Stomach (tissue), 9 donors: ENCODE measurements around the gene RENBP. TPM values are rescaled to one million over a fixed set of nuclear protein-coding genes. Genes with fewer than 3 reads are reported as not detected.
A peak's percentile ranks its signal among the peaks of the same experiment; 100 is the strongest.

Source experiments
- DNase-seq, 2 donors: peaks; one replicate each; pipeline versions ENCODE4 v3.0.0 to v3.0.0-alpha.2; 2013 to 2019
- H3K27ac ChIP-seq, 5 donors: fragments of 200-600 bp in 4 of 5; sonication (generic) in 4 of 5; one replicate each; pipeline ENCODE4 v1.5.1; 2013 to 2019; ENCODE audit warnings: mild to moderate bottlenecking in 1 of 5, moderate library complexity in 1 of 5
- H3K27me3 ChIP-seq, 3 donors: fragments of 200-600 bp; sonication (generic); one replicate each; pipeline ENCODE4 v1.5.1; 2017 to 2019; ENCODE audit warnings: mixed run types in 1 of 3
- H3K36me3 ChIP-seq, 4 donors: fragments of 200-600 bp; sonication (generic); 1 replicate in 3 of 4; 2 replicates in 1 of 4; pipeline ENCODE4 v1.5.1; 2016 to 2019
- H3K4me1 ChIP-seq, 4 donors: fragments of 200-600 bp; sonication (generic); one replicate each; pipeline ENCODE4 v1.5.1; 2016 to 2019
- H3K4me3 ChIP-seq, 4 donors: fragments of 200-600 bp; sonication (generic) in 3 of 4; one replicate each; pipeline ENCODE4 v1.5.1; 2016 to 2019; ENCODE audit warnings: mild to moderate bottlenecking in 1 of 4
- H3K9me3 ChIP-seq, 4 donors: fragments of 200-600 bp; sonication (generic); one replicate each; pipeline ENCODE4 v1.5.1; 2016 to 2019
- EP300 ChIP-seq: sonication (generic); formaldehyde crosslinking; IDR thresholded peaks from one replicate; pipeline ENCODE4 v1.6.1; 2017; ENCODE audit warnings: antibody characterized with exemption
- POLR2A ChIP-seq, 4 donors: fragments of 450-650 bp; IDR thresholded peaks; one replicate each; pipeline ENCODE4 v1.6.1; 2016; ENCODE audit warnings: antibody characterized with exemption in 4 of 4, control low read depth in 2 of 4, mild to moderate bottlenecking in 1 of 4, moderate library complexity in 1 of 4
- POLR2AphosphoS5 ChIP-seq, 3 donors: sonication (generic); formaldehyde crosslinking; IDR thresholded peaks; one replicate each; pipeline ENCODE4 v1.6.1; 2016; ENCODE audit warnings: antibody characterized with exemption in 3 of 3
- WGBS, 5 donors: extraction: QIAGEN DNeasy Blood & Tissue Kit in 3 of 5; methylation state at CpG; one replicate each; pipeline versions ENCODE4 v1.1.5 to v1.1.7; 2013 to 2018; 5-methylcytosine and 5-hydroxymethylcytosine counted together
- intact Hi-C: fragments of 100-400 bp; cut with DNase I; formaldehyde crosslinking; loops from one replicate; pipeline ENCODE4 v1.15.1; 2023; ENCODE audit warnings: low total_unique reads
- polyA plus RNA-seq, 3 donors: library from polyadenylated mRNA; stranded (reverse); fragments of 200-250 nt; gene quantifications; one replicate each; pipeline ENCODE4 v1.2.3, GENCODE V29; 2013
- total RNA-seq, 5 donors: library from RNA; depleted of rRNA; stranded (reverse); fragments of >200 nt; gene quantifications; one replicate each; pipeline versions ENCODE4 v1.1.0 to v1.2.3, GENCODE V29; 2014 to 2016
- TF ChIP-seq, protein P1 (sequence below), 7 experiments: fragments of 450-650 bp in 4 of 7; fragments of 200-600 bp in 3 of 7; sonication (generic) in 3 of 7; IDR thresholded peaks; one replicate each; pipeline ENCODE4 v1.5.1; 2016 to 2019; ENCODE audit warnings: antibody characterized with exemption in 7 of 7, control low read depth in 2 of 7, mild to moderate bottlenecking in 1 of 7
- donor health status: healthy with polysubstance abuse.
- donor health status: Bipolar disorder and iron deficiency.
- donor health status: healthy.

The RENBP gene
- total and polyA plus RNA-seq, 8 donors, result 2.3 to 12.7 (median 8.1) TPM; not detected in 3

DNA sequence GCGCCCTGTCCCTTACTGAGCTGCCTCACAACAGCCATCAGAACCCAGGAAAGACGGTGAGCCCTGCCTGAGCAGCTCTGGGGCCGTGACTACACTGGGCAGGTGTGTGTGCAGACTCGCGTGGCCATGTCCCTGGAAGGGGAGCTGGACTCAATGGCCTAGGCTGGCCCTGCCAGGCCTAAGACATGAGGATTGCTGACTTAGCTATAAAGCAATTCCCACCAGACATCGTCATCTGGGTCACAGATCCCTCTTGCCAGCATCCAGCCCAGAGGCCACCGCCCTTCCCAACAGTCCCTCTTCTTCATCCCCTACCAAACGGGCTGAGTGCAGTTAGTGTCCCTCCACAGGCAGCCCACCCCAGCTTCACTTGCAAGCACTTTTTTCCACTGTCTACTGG lies 13.3 kb downstream of the RENBP start:
- Histone ChIP-seq H3K4me3 (no peak overlapping the region), H3K4me1 (peaks cover 7 to 68% (median 51%) of the 10 kb centered on the region in 4 donors), H3K36me3 (peaks cover 4 to 36% (median 29%) of the 10 kb centered on the region in 4 donors), H3K27me3 (peaks cover 0 to 6% (median 0%) of the 10 kb centered on the region in 3 donors), H3K9me3 (no peaks in the 10 kb centered on the region), H3K27ac (no peak overlapping the region)
- 84 to 95% (median 93%) methylated on average over 6 to 8 of the region's 8 CpGs for WGBS, 5 donors
- intact Hi-C loops, result no loop called here
- DNase-seq, result no peak
- TF ChIP-seq EP300 (no peak), POLR2A (IDR thresholded peaks at IDR 0.05) (no peak)

GRCh38 chrX:153930011-153930910 lies 14.2 kb downstream of the RENBP start:
- H3K36me3 ChIP-seq, result peaks cover 4 to 36% (median 29%) of the 10 kb centered on the region in 4 donors
- WGBS, 5 donors, result 88 to 91% (median 91%) methylated on average over 10 to 31 of the region's 31 CpGs

GRCh38 chrX:153929576-153929975 lies 14.9 kb downstream of the RENBP start:
- Histone ChIP-seq H3K9me3 (no peaks in the 10 kb centered on the region), H3K4me3 (no peak overlapping the region), H3K27me3 (peaks cover 0 to 6% (median 0%) of the 10 kb centered on the region in 3 donors), H3K27ac (peak overlapping the region in 3 of 5 donors; percentile 79 to 96 (median 95)), H3K36me3 (peaks cover 4 to 36% (median 29%) of the 10 kb centered on the region in 4 donors), H3K4me1 (peaks cover 7 to 63% (median 46%) of the 10 kb centered on the region in 4 donors)
- WGBS, 5 donors, result 78 to 93% (median 80%) methylated on average over 2 to 10 of the region's 10 CpGs
- no peak for DNase-seq
- TF ChIP-seq EP300 (no peak), POLR2A (IDR thresholded peaks at IDR 0.05) (no peak), POLR2AphosphoS5 (IDR thresholded peaks at IDR 0.05) (no peak)
- TF ChIP-seq, protein P1, sequence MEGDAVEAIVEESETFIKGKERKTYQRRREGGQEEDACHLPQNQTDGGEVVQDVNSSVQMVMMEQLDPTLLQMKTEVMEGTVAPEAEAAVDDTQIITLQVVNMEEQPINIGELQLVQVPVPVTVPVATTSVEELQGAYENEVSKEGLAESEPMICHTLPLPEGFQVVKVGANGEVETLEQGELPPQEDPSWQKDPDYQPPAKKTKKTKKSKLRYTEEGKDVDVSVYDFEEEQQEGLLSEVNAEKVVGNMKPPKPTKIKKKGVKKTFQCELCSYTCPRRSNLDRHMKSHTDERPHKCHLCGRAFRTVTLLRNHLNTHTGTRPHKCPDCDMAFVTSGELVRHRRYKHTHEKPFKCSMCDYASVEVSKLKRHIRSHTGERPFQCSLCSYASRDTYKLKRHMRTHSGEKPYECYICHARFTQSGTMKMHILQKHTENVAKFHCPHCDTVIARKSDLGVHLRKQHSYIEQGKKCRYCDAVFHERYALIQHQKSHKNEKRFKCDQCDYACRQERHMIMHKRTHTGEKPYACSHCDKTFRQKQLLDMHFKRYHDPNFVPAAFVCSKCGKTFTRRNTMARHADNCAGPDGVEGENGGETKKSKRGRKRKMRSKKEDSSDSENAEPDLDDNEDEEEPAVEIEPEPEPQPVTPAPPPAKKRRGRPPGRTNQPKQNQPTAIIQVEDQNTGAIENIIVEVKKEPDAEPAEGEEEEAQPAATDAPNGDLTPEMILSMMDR (IDR thresholded peaks at IDR 0.05), result no peak
- intact Hi-C loops, result no loop called here

More at GRCh38 chrX:153930011-153930910, 14.2 kb downstream of the RENBP start:
- intact Hi-C loops, result no loop called here
- Histone ChIP-seq H3K4me1 (peaks cover 7 to 64% (median 45%) of the 10 kb centered on the region in 4 donors), H3K27ac (peak overlapping the region in 1 of 5 donors; percentile 96), H3K4me3 (no peak overlapping the region), H3K9me3 (no peaks in the 10 kb centered on the region), H3K27me3 (peaks cover 0 to 6% (median 0%) of the 10 kb centered on the region in 3 donors)
- no peak for DNase-seq
- no peak for TF ChIP-seq POLR2AphosphoS5 (IDR thresholded peaks at IDR 0.05)
- TF ChIP-seq, protein P1 (IDR thresholded peaks at IDR 0.05), result no peak
- no peak for TF ChIP-seq EP300
- TF ChIP-seq POLR2A (IDR thresholded peaks at IDR 0.05), result no peak

DNA sequence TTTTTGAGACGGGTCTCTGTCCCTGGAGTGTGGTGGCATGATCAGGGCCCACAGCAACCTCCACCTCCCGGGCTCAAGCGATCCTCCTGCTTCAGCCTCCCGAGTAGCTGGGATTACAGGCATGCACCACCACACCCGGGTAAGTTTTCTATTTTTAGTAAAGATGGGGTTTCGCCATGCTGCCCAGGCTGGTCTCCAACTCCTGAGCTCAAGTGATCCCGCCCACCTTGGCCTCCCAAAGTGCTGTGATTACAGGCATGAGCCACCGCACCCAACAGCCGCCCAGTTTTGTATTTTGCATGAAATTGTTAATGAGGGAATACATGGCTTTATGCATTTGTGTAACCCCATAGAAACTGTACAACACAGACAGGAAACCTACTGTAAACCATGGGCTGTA lies 15.6 kb downstream of the RENBP start:
- Histone ChIP-seq H3K27me3 (peaks cover 0 to 6% (median 0%) of the 10 kb centered on the region in 3 donors), H3K9me3 (no peaks in the 10 kb centered on the region), H3K27ac (peak overlapping the region; percentile 35 to 96 (median 79)), H3K4me1 (peaks cover 7 to 65% (median 44%) of the 10 kb centered on the region in 4 donors), H3K36me3 (peaks cover 4 to 36% (median 29%) of the 10 kb centered on the region in 4 donors), H3K4me3 (peak overlapping the region in 2 of 4 donors; percentile 18 to 22)
- WGBS, 5 donors, result 20 to 61% (median 39%) methylated on average over 9 of the region's 9 CpGs
- TF ChIP-seq EP300 (no peak), POLR2A (IDR thresholded peaks at IDR 0.05) (no peak), POLR2AphosphoS5 (IDR thresholded peaks at IDR 0.05) (no peak)
- TF ChIP-seq, protein P1 (IDR thresholded peaks at IDR 0.05), result no peak
- intact Hi-C loops, result no loop called here
- no peak for DNase-seq
